Breast epithelium (tissue), 3 donors: ENCODE results near the gene HMGCR.

ENCODE experiments used
- POLR2A ChIP-seq: fragments of 450-650 bp; IDR thresholded peaks from one replicate; pipeline ENCODE4 v1.6.1; 2016; ENCODE audit warnings: antibody characterized with exemption, mild to moderate bottlenecking, moderate library complexity
- POLR2AphosphoS5 ChIP-seq, 3 donors: sonication (generic); formaldehyde crosslinking; IDR thresholded peaks; one replicate each; pipeline ENCODE4 v1.6.1; 2017; ENCODE audit warnings: antibody characterized with exemption in 3 of 3
- TF ChIP-seq, protein P1 (sequence below), 3 donors: fragments of 450-650 bp; IDR thresholded peaks; one replicate each; pipeline ENCODE4 v1.5.1; 2016 to 2017; ENCODE audit warnings: antibody characterized with exemption in 3 of 3, mild to moderate bottlenecking in 3 of 3, moderate library complexity in 3 of 3

GRCh38 chr5:75387806-75388205 is 50.8 kb downstream of the HMGCR start:
- TF ChIP-seq, protein P1, sequence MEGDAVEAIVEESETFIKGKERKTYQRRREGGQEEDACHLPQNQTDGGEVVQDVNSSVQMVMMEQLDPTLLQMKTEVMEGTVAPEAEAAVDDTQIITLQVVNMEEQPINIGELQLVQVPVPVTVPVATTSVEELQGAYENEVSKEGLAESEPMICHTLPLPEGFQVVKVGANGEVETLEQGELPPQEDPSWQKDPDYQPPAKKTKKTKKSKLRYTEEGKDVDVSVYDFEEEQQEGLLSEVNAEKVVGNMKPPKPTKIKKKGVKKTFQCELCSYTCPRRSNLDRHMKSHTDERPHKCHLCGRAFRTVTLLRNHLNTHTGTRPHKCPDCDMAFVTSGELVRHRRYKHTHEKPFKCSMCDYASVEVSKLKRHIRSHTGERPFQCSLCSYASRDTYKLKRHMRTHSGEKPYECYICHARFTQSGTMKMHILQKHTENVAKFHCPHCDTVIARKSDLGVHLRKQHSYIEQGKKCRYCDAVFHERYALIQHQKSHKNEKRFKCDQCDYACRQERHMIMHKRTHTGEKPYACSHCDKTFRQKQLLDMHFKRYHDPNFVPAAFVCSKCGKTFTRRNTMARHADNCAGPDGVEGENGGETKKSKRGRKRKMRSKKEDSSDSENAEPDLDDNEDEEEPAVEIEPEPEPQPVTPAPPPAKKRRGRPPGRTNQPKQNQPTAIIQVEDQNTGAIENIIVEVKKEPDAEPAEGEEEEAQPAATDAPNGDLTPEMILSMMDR (IDR thresholded peaks at IDR 0.05), result no peak
- TF ChIP-seq POLR2AphosphoS5 (IDR thresholded peaks at IDR 0.05), result no peak
- no peak for TF ChIP-seq POLR2A
